HG03354 (cell line): Measurements from ENCODE around the gene ELAC2.

Experiments used
- ATAC-seq: cut with Tn5 transposase; IDR thresholded peaks from one replicate; pipeline ENCODE4 v1.9.1; 2021; ENCODE audit warnings: mild to moderate bottlenecking; ENCODE audit not compliant: unreplicated experiment, poor library complexity, severe bottlenecking

Gene ELAC2, protein sequence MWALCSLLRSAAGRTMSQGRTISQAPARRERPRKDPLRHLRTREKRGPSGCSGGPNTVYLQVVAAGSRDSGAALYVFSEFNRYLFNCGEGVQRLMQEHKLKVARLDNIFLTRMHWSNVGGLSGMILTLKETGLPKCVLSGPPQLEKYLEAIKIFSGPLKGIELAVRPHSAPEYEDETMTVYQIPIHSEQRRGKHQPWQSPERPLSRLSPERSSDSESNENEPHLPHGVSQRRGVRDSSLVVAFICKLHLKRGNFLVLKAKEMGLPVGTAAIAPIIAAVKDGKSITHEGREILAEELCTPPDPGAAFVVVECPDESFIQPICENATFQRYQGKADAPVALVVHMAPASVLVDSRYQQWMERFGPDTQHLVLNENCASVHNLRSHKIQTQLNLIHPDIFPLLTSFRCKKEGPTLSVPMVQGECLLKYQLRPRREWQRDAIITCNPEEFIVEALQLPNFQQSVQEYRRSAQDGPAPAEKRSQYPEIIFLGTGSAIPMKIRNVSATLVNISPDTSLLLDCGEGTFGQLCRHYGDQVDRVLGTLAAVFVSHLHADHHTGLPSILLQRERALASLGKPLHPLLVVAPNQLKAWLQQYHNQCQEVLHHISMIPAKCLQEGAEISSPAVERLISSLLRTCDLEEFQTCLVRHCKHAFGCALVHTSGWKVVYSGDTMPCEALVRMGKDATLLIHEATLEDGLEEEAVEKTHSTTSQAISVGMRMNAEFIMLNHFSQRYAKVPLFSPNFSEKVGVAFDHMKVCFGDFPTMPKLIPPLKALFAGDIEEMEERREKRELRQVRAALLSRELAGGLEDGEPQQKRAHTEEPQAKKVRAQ

GRCh38 chr17:13017655-13018459 is at the start of gene ELAC2:
Gene ELAC2, minus strand, starts transcription at chr17:13018027. Its CDS starts 80 bp downstream, at chr17:13017947.
- peak; percentile 98 for ATAC-seq

- ATAC-seq = no peak
Observed at GRCh38 chr17:13065032-13065431, 47.2 kb upstream of the ELAC2 start.

- no peak for ATAC-seq
Observed at GRCh38 chr17:13055131-13055530, 37.3 kb upstream of the ELAC2 start.

- no peak for ATAC-seq
Observed at GRCh38 chr17:13054666-13055065, 36.8 kb upstream of the ELAC2 start.

DNA sequence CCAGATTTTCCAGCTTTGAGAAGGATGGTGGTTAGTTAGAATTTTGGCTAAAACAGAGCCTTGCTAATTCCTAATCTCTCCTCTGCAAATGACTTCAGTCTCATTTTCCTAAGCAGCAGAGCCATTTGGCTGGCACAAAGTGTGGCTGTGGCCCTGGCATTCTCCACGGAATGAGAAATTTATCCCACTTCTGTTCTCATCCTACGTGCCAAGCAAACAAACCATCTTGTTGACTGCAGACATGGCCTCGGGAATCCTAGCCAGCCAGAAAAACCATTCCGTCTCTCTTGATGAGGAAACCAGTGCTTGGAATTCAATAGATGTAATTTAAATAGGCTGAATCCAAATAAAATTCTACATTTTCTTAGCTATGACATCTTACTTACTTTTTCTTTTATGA is 34.1 kb upstream of the ELAC2 start:
- no peak for ATAC-seq

GRCh38 chr17:13047011-13047606 is 29.3 kb upstream of the ELAC2 start:
- no peak for ATAC-seq

GRCh38 chr17:13046361-13046760 is 28.5 kb upstream of the ELAC2 start:
- no peak for ATAC-seq

DNA sequence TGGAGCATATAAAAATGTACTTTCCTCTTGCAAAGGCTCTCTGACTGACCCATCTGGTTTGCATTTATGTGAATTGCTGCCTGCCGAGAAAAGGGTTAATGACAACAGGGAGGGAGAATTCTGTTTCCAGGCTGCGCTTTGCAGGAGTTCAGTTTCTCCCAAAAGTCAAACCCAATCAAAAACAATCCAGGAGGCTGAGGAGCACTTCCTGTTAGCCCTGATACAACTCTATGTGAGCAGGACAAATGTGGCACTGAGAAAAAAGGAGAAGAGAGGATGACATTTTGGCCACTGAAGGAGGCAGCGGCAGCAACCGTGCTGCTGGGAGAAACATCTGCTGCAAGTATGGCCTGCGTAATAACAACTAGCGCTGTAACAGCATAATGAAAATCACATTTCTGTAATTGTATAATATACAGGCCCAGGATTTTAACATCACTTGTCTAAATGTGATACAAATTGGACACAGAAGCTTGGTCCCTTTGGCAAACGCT is 26.8 kb upstream of the ELAC2 start:
- no peak for ATAC-seq

DNA sequence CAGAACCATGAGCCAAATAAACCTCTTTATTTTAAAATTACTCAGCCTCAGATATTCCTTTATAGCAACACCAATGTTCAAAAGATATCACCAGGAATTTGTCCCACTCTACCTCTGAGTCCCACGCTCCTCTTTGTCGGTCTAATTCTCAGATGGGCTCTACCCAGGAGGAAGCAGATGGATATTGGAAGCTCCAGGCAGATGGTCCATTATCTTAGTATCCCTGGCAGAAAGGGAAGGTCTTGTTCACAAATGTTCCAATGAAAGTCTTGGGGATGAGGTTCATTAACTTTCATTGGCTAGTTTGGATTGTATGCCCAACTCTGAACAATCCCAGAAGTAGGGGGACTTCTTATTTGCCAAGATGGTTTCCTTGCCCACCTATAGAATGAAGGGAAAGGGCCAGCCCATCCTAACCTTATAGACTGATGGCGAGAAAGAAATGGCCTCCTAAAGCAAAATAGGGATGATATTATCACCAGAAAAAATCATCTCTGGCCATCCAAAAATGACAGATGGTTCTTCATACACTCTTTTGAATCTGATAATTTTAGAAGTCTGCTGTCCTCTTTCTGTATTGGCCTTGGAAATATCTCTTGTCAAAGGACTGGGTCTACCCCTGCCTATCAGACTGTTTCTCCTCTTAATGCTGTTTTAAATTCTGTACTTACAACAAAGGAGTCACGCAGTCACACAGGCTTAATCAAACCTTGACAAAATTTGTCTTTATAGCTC is 21.3 kb upstream of the ELAC2 start:
- ATAC-seq = no peak

DNA sequence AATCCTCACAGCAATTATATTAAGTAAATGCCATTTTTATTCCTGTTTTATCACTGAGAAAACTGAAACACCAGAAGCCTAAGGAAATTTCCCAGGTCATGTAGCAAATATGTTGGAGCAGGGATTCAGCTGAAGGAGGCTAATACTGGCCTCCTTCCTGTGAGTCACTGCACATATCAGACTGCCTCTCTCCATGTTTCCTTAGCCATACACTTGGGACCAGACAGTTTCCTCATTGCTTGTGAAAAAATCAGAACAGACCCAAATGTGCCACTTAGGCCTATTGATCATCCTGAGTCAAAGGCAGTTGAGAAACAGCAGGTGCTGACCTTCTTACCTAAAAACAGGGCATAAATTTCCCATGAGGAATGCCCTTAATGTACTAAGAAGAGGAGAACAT is 18.9 kb upstream of the ELAC2 start:
- no peak for ATAC-seq

DNA sequence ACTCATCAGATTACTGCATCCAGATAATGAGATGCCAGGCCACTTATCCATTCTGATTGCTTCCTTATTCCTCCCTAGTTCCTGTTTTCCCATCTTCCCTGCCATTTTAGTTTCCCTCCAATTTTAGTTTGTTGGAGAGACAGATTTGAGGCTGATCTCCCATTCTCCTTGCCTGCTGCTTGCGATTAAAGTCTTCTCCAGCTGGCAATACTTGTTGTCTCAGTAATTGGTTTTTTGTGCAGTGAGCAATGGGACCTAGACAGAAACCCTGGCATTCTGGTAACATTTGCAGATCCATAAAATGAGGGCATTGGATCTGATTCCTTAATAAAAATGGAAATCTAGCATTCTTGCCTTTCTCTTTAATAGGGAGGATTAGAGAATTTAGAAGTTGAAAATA is 17.6 kb upstream of the ELAC2 start:
- no peak for ATAC-seq

- peak; percentile 85 for ATAC-seq
Observed at GRCh38 chr17:13031718-13032350, 14.0 kb upstream of the ELAC2 start.

GRCh38 chr17:13030459-13031300 is 12.9 kb upstream of the ELAC2 start:
- no peak for ATAC-seq

- no peak for ATAC-seq
Observed at GRCh38 chr17:13030056-13030455, 12.2 kb upstream of the ELAC2 start.

DNA sequence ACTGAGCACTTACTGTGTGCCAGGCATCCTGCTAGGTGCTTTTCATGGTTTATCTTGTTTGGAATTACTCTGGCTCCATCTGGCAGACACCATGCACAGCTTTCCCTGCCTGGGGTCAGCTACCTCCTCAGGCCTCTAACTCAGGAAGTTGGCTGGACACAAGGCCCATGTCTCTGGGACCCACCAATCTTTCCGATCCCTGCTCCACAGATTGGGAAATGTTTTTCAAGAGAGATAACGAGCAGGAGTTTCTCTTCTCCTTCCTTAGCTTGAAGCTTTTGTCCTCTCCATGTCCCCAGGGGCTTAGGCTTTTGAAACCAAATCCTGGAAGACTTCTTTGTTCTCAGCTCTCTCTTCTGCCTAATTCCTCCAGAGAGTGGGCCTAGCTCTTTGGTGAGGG is 11.5 kb upstream of the ELAC2 start:
- no peak for ATAC-seq

DNA sequence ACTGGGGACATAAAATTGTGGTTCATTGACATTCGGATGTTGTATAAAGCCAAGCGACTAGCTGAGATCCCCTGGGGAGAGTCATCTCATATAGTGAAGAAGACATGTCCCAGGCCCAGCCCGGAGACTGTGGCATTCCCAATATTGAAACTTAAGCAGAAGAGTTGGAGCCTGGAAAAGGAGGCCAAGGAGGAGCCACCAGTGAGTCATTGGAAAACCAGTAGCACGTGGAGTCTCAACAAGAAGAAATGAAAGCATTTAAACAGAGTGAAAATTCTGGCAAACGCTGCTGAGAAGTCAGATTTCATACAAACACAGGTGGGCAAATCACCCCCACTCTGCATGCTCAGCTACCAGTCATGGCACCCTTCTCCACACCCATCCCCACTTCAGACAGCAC is 9.4 kb upstream of the ELAC2 start:
- ATAC-seq = no peak

- no peak for ATAC-seq
Observed at GRCh38 chr17:13025687-13026086, 7.9 kb upstream of the ELAC2 start.

DNA sequence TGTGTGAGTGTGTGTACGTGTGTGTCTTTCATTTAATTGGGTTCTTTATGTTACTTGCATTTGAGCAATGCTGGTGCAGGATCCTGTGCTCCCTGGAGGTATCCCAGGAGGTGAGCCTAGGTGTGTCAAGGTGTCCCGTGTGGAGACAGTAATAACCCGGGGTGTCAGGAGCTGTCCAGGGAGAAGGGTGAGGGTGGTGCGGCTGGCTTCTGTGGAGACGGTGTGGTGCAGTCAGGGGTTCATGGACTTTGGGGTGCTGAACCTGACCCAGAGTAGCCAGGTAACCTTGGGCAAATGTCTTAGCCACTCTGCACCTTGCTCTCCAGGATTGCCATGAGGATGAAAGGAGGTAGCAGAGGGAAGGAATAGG is 7.4 kb upstream of the ELAC2 start:
- no peak for ATAC-seq
